ENCODE measurements around the gene ABR. TPM values are rescaled to one million over a fixed set of nuclear protein-coding genes. Genes with fewer than 3 reads are reported as not detected.
"Not testable (repeated sequence)": the region's sequence is repeated elsewhere in the genome, so short reads cannot be mapped to it uniquely, and the experiment has no call there.

The ABR gene
- total RNA-seq, 2 experiments from 2014 or later, result 31.6 to 35.1 TPM

- Mint-ChIP-seq H3K4me3 (no peak overlapping the region), H3K36me3 (no peaks in the 10 kb centered on the region), H3K27ac (no peak overlapping the region), H3K9me3 (no peaks in the 10 kb centered on the region), H3K4me1 (peaks cover 6% of the 10 kb centered on the region), H3K27me3 (peaks cover 6% of the 10 kb centered on the region)
- DNase-seq, result no peak
These were observed 53.5 kb downstream of the ABR start for GRCh38 chr17:1126250-1126797.

- Mint-ChIP-seq H3K4me1 (peaks cover 6% of the 10 kb centered on the region), H3K27ac (no peak overlapping the region), H3K9me3 (no peaks in the 10 kb centered on the region), H3K36me3 (no peaks in the 10 kb centered on the region), H3K4me3 (no peak overlapping the region), H3K27me3 (peaks cover 6% of the 10 kb centered on the region)
- DNase-seq, result no peak
These were observed 54.0 kb downstream of the ABR start for GRCh38 chr17:1125788-1126145.

GRCh38 chr17:1124896-1125787 is 54.6 kb downstream of the ABR start:
- DNase-seq, result no peak
- Mint-ChIP-seq H3K27me3 (peaks cover 6% of the 10 kb centered on the region), H3K27ac (no peak overlapping the region), H3K4me3 (no peak overlapping the region), H3K9me3 (no peaks in the 10 kb centered on the region), H3K36me3 (no peaks in the 10 kb centered on the region), H3K4me1 (peaks cover 6% of the 10 kb centered on the region)

GRCh38 chr17:1123921-1124715 is 55.7 kb downstream of the ABR start:
- Mint-ChIP-seq H3K36me3 (no peaks in the 10 kb centered on the region), H3K4me1 (peaks cover 6% of the 10 kb centered on the region), H3K27ac (no peak overlapping the region), H3K9me3 (no peaks in the 10 kb centered on the region), H3K27me3 (peaks cover 6% of the 10 kb centered on the region), H3K4me3 (no peak overlapping the region)
- no peak for DNase-seq

GRCh38 chr17:1123393-1123831 is 56.4 kb downstream of the ABR start:
- Mint-ChIP-seq H3K9me3 (no peaks in the 10 kb centered on the region), H3K27me3 (peaks cover 6% of the 10 kb centered on the region), H3K27ac (no peak overlapping the region), H3K36me3 (no peaks in the 10 kb centered on the region), H3K4me1 (peaks cover 6% of the 10 kb centered on the region), H3K4me3 (no peak overlapping the region)
- no peak for DNase-seq

GRCh38 chr17:1122533-1123392 is 57.0 kb downstream of the ABR start:
- peaks cover 6% of the 10 kb centered on the region for H3K4me1 Mint-ChIP-seq
- no peak overlapping the region for H3K4me3 Mint-ChIP-seq
- DNase-seq, result peak; percentile 79
- no peak overlapping the region for H3K27ac Mint-ChIP-seq
- no peaks in the 10 kb centered on the region for H3K9me3 Mint-ChIP-seq
- peaks cover 6% of the 10 kb centered on the region for H3K27me3 Mint-ChIP-seq
- no peaks in the 10 kb centered on the region for H3K36me3 Mint-ChIP-seq

GRCh38 chr17:1121442-1121817 is 58.4 kb downstream of the ABR start:
- not testable (repeated sequence) for H3K9me3 Mint-ChIP-seq, DNase-seq, H3K36me3 Mint-ChIP-seq, H3K4me1 Mint-ChIP-seq, H3K27ac Mint-ChIP-seq, H3K27me3 Mint-ChIP-seq, H3K4me3 Mint-ChIP-seq

GRCh38 chr17:1120596-1121441 is 59.0 kb downstream of the ABR start:
- H3K4me1 Mint-ChIP-seq, result peaks cover 6% of the 10 kb centered on the region
- H3K36me3 Mint-ChIP-seq, result no peaks in the 10 kb centered on the region
- H3K27ac Mint-ChIP-seq, result no peak overlapping the region
- H3K9me3 Mint-ChIP-seq, result no peaks in the 10 kb centered on the region
- H3K27me3 Mint-ChIP-seq, result peaks cover 6% of the 10 kb centered on the region
- DNase-seq, result no peak
- H3K4me3 Mint-ChIP-seq, result no peak overlapping the region

- Mint-ChIP-seq H3K4me3 (no peak overlapping the region), H3K27me3 (peaks cover 6% of the 10 kb centered on the region), H3K27ac (no peak overlapping the region), H3K4me1 (peaks cover 12% of the 10 kb centered on the region), H3K9me3 (no peaks in the 10 kb centered on the region), H3K36me3 (no peaks in the 10 kb centered on the region)
- DNase-seq, result no peak
These were observed 59.9 kb downstream of the ABR start for GRCh38 chr17:1119924-1120323.

GRCh38 chr17:1116602-1117001 is 63.2 kb downstream of the ABR start:
- Mint-ChIP-seq H3K36me3 (no peaks in the 10 kb centered on the region), H3K4me3 (no peak overlapping the region), H3K27ac (no peak overlapping the region), H3K9me3 (no peaks in the 10 kb centered on the region), H3K27me3 (no peaks in the 10 kb centered on the region), H3K4me1 (peaks cover 17% of the 10 kb centered on the region)
- DNase-seq, result no peak

GRCh38 chr17:1112875-1113274 is 66.9 kb downstream of the ABR start:
- Mint-ChIP-seq H3K36me3 (no peaks in the 10 kb centered on the region), H3K4me3 (no peak overlapping the region), H3K9me3 (no peaks in the 10 kb centered on the region), H3K4me1 (peaks cover 33% of the 10 kb centered on the region), H3K27me3 (no peaks in the 10 kb centered on the region), H3K27ac (no peak overlapping the region)
- no peak for DNase-seq

GRCh38 chr17:1111599-1112443 is 68.0 kb downstream of the ABR start:
- H3K4me1 Mint-ChIP-seq, result peaks cover 40% of the 10 kb centered on the region
- H3K9me3 Mint-ChIP-seq, result no peaks in the 10 kb centered on the region
- DNase-seq, result no peak
- peak overlapping the region; percentile 65 for H3K27ac Mint-ChIP-seq
- peak overlapping the region; percentile 40 for H3K4me3 Mint-ChIP-seq
- no peaks in the 10 kb centered on the region for H3K36me3 Mint-ChIP-seq
- no peaks in the 10 kb centered on the region for H3K27me3 Mint-ChIP-seq

- Mint-ChIP-seq H3K27ac (peak overlapping the region; percentile 65), H3K9me3 (no peaks in the 10 kb centered on the region), H3K27me3 (no peaks in the 10 kb centered on the region), H3K36me3 (no peaks in the 10 kb centered on the region), H3K4me3 (peak overlapping the region; percentile 40), H3K4me1 (peaks cover 43% of the 10 kb centered on the region)
- DNase-seq, result peak; percentile 59
These were observed 68.8 kb downstream of the ABR start for GRCh38 chr17:1110862-1111598.
